ENCODE data around the gene PRIMPOL. TPM values are rescaled to one million over a fixed set of nuclear protein-coding genes. Genes with fewer than 3 reads are reported as not detected.
"Not testable (repeated sequence)": the region's sequence is repeated elsewhere in the genome, so short reads cannot be mapped to it uniquely, and the experiment has no call there.

The PRIMPOL gene
- polyA plus RNA-seq (2013): 36.1 TPM

DNA sequence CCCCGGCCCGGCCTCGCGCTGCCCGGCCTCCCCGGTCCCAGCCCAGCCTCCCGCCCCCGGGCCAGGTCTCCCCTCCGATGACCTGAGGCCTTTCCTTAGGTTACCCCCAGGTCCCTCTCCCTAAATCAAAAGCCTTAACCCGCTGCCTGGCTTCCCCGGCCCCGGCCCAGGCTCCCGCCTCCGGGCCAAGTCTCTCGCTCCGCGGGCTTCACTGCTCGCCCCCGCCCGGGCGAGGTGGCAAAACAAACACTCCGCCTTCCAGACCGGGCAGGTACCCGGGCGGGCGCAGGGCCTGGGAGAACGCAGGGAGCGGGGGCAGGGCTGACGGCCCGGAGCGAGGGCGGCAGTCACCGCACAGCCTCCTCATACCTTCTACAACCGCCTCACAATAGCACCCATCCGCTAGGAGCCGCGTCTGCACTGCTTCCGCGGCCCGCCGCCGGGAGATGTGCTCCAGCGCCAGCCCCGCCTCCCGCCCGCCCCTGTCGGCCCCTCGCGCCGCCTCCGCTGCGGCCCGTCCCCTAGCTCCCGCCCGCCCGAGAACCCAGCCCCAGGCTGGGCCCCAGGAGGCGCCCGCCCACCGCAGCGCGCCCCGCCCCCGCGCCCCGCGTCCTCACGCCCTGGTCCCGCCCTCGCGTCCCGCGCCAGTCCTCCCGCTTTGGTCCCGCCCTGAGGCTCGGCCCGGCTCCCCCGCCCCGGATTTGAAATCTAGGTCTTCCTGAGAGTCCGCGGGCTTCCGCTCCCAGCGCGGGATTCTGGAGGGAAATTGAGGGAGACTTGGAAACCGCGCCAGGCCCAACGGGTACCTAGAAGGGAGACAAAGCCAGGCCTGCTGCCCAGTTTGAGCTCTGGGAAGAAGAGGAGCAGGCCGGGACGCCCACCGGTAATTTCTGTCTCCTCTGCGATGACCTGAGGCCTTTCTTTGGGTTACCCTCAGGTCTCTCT lies at the start of gene PRIMPOL, which contains the start of gene CASP3:
Gene PRIMPOL (plus strand): TSS at position 713 of the 945 bp plus-strand sequence. CDS start 7,403 bp downstream, outside the sequence.
Gene CASP3 (minus strand): TSS at position 422 of the 945 bp plus-strand sequence. CDS start 10,994 bp downstream, outside the sequence.
- ChIA-PET POLR2A (interaction anchor here (0.9 to 2.4 kb wide), 4 partner anchors 21 to 175 kb away, joined by 3 to 7 read pairs (median 4); partner anchors contain the start of genes CENPU and IRF2), CTCF (interaction anchor here (0.6 to 1.9 kb wide), 12 partner anchors 10 to 85 kb away, joined by 3 to 6 read pairs (median 3); partner anchors contain the start of gene CENPU)
- Histone ChIP-seq H3K4me1 (ENCODE audit: control extremely low read depth in 1 of 4, control insufficient read depth in 4 of 4, insufficient read depth in 4 of 4, low read length in 3 of 4) (peaks cover 21 to 47% (median 32%) of the 10 kb centered on the region in 4 experiments), H3K9me3 (ENCODE audit: control extremely low read depth in 1 of 5, control insufficient read depth in 4 of 5, insufficient read depth in 2 of 5, low read depth in 1 of 5, low read length in 4 of 5) (no peaks in the 10 kb centered on the region), H3K4me3 (ENCODE audit: control insufficient read depth in 1 of 7, extremely low read depth in 1 of 7, insufficient read depth in 4 of 7, low read depth in 2 of 7, low read length in 6 of 7) (peak within 1 kb of the TSS; percentile 79 to 95 (median 90)), H3K27ac (ENCODE audit: insufficient read depth in 1 of 2, low read depth in 1 of 2, low read length in 2 of 2, poor library complexity in 1 of 2, severe bottlenecking in 2 of 2) (peak within 1 kb of the TSS; percentile 79 to 87), H3K36me3 (ENCODE audit: control insufficient read depth in 4 of 4, insufficient read depth in 4 of 4, low read length in 3 of 4) (peaks cover 2 to 27% (median 14%) of the 10 kb centered on the region in 4 experiments), H3K27me3 (replicated peaks in 2 of 5; ENCODE audit: control insufficient read depth in 4 of 5, insufficient read depth in 5 of 5, low read length in 4 of 5) (no peaks in the 10 kb centered on the region)
- DNase-seq: peak; percentile 92 to 97 (median 96)
- under 1% methylated on average over 51 of the region's 90 CpGs for WGBS (ENCODE audit: insufficient coverage)

GRCh38 chr4:184600982-184601381 lies 48.6 kb upstream of the PRIMPOL start:
- H3K9me3 ChIP-seq (ENCODE audit: control extremely low read depth in 1 of 5, control insufficient read depth in 4 of 5, insufficient read depth in 2 of 5, low read depth in 1 of 5, low read length in 4 of 5); H3K4me3 ChIP-seq (ENCODE audit: control insufficient read depth in 1 of 7, extremely low read depth in 1 of 7, insufficient read depth in 4 of 7, low read depth in 2 of 7, low read length in 6 of 7); CTCF ChIA-PET; H3K27me3 ChIP-seq (replicated peaks in 2 of 5; ENCODE audit: control insufficient read depth in 4 of 5, insufficient read depth in 5 of 5, low read length in 4 of 5); H3K27ac ChIP-seq (ENCODE audit: insufficient read depth in 1 of 2, low read depth in 1 of 2, low read length in 2 of 2, poor library complexity in 1 of 2, severe bottlenecking in 2 of 2); H3K4me1 ChIP-seq (ENCODE audit: control extremely low read depth in 1 of 4, control insufficient read depth in 4 of 4, insufficient read depth in 4 of 4, low read length in 3 of 4); H3K36me3 ChIP-seq (ENCODE audit: control insufficient read depth in 4 of 4, insufficient read depth in 4 of 4, low read length in 3 of 4); POLR2A ChIA-PET: not testable (repeated sequence)
- WGBS (ENCODE audit: insufficient coverage): 92% methylated on average over 6 of the region's 8 CpGs
- peak in 1 of 3 donors; percentile 15 for DNase-seq

- POLR2A ChIA-PET; DNase-seq; H3K36me3 ChIP-seq (ENCODE audit: control insufficient read depth in 4 of 4, insufficient read depth in 4 of 4, low read length in 3 of 4); H3K27me3 ChIP-seq (replicated peaks in 2 of 5; ENCODE audit: control insufficient read depth in 4 of 5, insufficient read depth in 5 of 5, low read length in 4 of 5); H3K27ac ChIP-seq (ENCODE audit: insufficient read depth in 1 of 2, low read depth in 1 of 2, low read length in 2 of 2, poor library complexity in 1 of 2, severe bottlenecking in 2 of 2); H3K9me3 ChIP-seq (ENCODE audit: control extremely low read depth in 1 of 5, control insufficient read depth in 4 of 5, insufficient read depth in 2 of 5, low read depth in 1 of 5, low read length in 4 of 5); CTCF ChIA-PET; H3K4me1 ChIP-seq (ENCODE audit: control extremely low read depth in 1 of 4, control insufficient read depth in 4 of 4, insufficient read depth in 4 of 4, low read length in 3 of 4); H3K4me3 ChIP-seq (ENCODE audit: control insufficient read depth in 1 of 7, extremely low read depth in 1 of 7, insufficient read depth in 4 of 7, low read depth in 2 of 7, low read length in 6 of 7): not testable (repeated sequence)
- WGBS (ENCODE audit: insufficient coverage): no CpG with 5 or more reads among the region's 1 CpG
Measured at GRCh38 chr4:184602857-184603256, 46.7 kb upstream of the PRIMPOL start.

GRCh38 chr4:184607429-184607828 lies 42.1 kb upstream of the PRIMPOL start:
- POLR2A ChIA-PET; H3K4me1 ChIP-seq (ENCODE audit: control extremely low read depth in 1 of 4, control insufficient read depth in 4 of 4, insufficient read depth in 4 of 4, low read length in 3 of 4); H3K27ac ChIP-seq (ENCODE audit: insufficient read depth in 1 of 2, low read depth in 1 of 2, low read length in 2 of 2, poor library complexity in 1 of 2, severe bottlenecking in 2 of 2); H3K4me3 ChIP-seq (ENCODE audit: control insufficient read depth in 1 of 7, extremely low read depth in 1 of 7, insufficient read depth in 4 of 7, low read depth in 2 of 7, low read length in 6 of 7); H3K36me3 ChIP-seq (ENCODE audit: control insufficient read depth in 4 of 4, insufficient read depth in 4 of 4, low read length in 3 of 4); DNase-seq; H3K9me3 ChIP-seq (ENCODE audit: control extremely low read depth in 1 of 5, control insufficient read depth in 4 of 5, insufficient read depth in 2 of 5, low read depth in 1 of 5, low read length in 4 of 5); CTCF ChIA-PET; H3K27me3 ChIP-seq (replicated peaks in 2 of 5; ENCODE audit: control insufficient read depth in 4 of 5, insufficient read depth in 5 of 5, low read length in 4 of 5): not testable (repeated sequence)
- no CpG with 5 or more reads among the region's 2 CpGs for WGBS (ENCODE audit: insufficient coverage)

DNA sequence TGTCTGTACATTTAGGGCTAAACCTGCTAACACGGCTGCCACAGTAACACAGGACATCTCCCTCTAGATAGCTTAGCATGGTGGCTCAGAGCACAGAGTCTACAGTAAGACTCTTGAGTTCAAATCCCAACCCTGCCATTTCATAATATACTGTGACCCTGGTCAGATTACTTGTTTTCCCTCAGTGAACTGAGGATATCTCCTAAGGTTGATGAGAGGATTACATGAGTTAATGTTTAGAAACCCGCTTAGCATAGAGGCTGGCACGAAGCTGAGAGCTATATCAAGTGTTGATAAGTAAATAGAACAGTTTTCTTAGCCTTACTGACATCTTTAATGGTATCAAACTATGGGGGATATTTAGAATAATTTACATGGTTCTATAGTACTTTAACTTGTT lies 37.5 kb upstream of the PRIMPOL start:
- H3K4me1 ChIP-seq (ENCODE audit: control extremely low read depth in 1 of 4, control insufficient read depth in 4 of 4, insufficient read depth in 4 of 4, low read length in 3 of 4): no peaks in the 10 kb centered on the region
- no peak overlapping the region for H3K4me3 ChIP-seq (ENCODE audit: control insufficient read depth in 1 of 7, extremely low read depth in 1 of 7, insufficient read depth in 4 of 7, low read depth in 2 of 7, low read length in 6 of 7)
- H3K36me3 ChIP-seq (ENCODE audit: control insufficient read depth in 4 of 4, insufficient read depth in 4 of 4, low read length in 3 of 4): no peaks in the 10 kb centered on the region
- peaks cover 1 to 10% (median 6%) of the 10 kb centered on the region in 5 experiments for H3K9me3 ChIP-seq (ENCODE audit: control extremely low read depth in 1 of 5, control insufficient read depth in 4 of 5, insufficient read depth in 2 of 5, low read depth in 1 of 5, low read length in 4 of 5)
- 93% methylated on average over 3 of the region's 3 CpGs for WGBS (ENCODE audit: insufficient coverage)
- no peak overlapping the region for H3K27ac ChIP-seq (ENCODE audit: insufficient read depth in 1 of 2, low read depth in 1 of 2, low read length in 2 of 2, poor library complexity in 1 of 2, severe bottlenecking in 2 of 2)
- ChIA-PET POLR2A (no interaction called here), CTCF (no interaction called here)
- DNase-seq: no peak
- H3K27me3 ChIP-seq (replicated peaks in 2 of 5; ENCODE audit: control insufficient read depth in 4 of 5, insufficient read depth in 5 of 5, low read length in 4 of 5): no peaks in the 10 kb centered on the region

GRCh38 chr4:184613405-184613804 lies 36.1 kb upstream of the PRIMPOL start:
- WGBS (ENCODE audit: insufficient coverage): 63% methylated on average over 1 of the region's 2 CpGs

DNA sequence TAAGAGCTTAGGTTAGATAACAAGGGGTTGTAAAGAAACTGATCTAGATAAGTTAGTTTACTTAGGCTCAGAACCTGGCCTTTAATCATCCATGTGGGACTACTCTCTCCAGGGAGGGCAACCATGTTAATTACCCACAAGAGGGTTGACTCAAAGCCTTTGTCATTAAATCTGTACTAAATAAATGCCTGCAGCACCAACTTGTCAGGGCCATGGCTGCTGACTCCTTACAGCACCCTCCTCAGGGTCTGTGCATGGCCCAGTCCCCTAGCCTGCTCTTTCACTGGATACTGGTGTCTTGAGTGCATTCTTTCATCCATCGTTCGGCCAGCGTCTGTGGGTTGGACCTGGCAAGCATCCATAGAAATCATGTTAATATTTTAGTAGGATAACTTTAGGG lies 35.0 kb upstream of the PRIMPOL start:
- 100% methylated on average over 3 of the region's 3 CpGs for WGBS (ENCODE audit: insufficient coverage)
- CTCF ChIA-PET: no interaction called here
- DNase-seq: no peak

More at GRCh38 chr4:184613405-184613804, 36.1 kb upstream of the PRIMPOL start:
- ChIA-PET POLR2A (no interaction called here), CTCF (no interaction called here)
- Histone ChIP-seq H3K4me3 (ENCODE audit: control insufficient read depth in 1 of 7, extremely low read depth in 1 of 7, insufficient read depth in 4 of 7, low read depth in 2 of 7, low read length in 6 of 7) (no peak overlapping the region), H3K9me3 (ENCODE audit: control extremely low read depth in 1 of 5, control insufficient read depth in 4 of 5, insufficient read depth in 2 of 5, low read depth in 1 of 5, low read length in 4 of 5) (peaks cover 1 to 10% (median 6%) of the 10 kb centered on the region in 5 experiments), H3K4me1 (ENCODE audit: control extremely low read depth in 1 of 4, control insufficient read depth in 4 of 4, insufficient read depth in 4 of 4, low read length in 3 of 4) (no peaks in the 10 kb centered on the region), H3K27me3 (replicated peaks in 2 of 5; ENCODE audit: control insufficient read depth in 4 of 5, insufficient read depth in 5 of 5, low read length in 4 of 5) (no peaks in the 10 kb centered on the region), H3K36me3 (ENCODE audit: control insufficient read depth in 4 of 4, insufficient read depth in 4 of 4, low read length in 3 of 4) (no peaks in the 10 kb centered on the region), H3K27ac (ENCODE audit: insufficient read depth in 1 of 2, low read depth in 1 of 2, low read length in 2 of 2, poor library complexity in 1 of 2, severe bottlenecking in 2 of 2) (no peak overlapping the region)
- DNase-seq: no peak

More for the DNA sequence above, 35.0 kb upstream of the PRIMPOL start:
- no peaks in the 10 kb centered on the region for H3K4me1 ChIP-seq (ENCODE audit: control extremely low read depth in 1 of 4, control insufficient read depth in 4 of 4, insufficient read depth in 4 of 4, low read length in 3 of 4)
- POLR2A ChIA-PET: no interaction called here
- no peak overlapping the region for H3K4me3 ChIP-seq (ENCODE audit: control insufficient read depth in 1 of 7, extremely low read depth in 1 of 7, insufficient read depth in 4 of 7, low read depth in 2 of 7, low read length in 6 of 7)
- peaks cover 1 to 10% (median 6%) of the 10 kb centered on the region in 5 experiments for H3K9me3 ChIP-seq (ENCODE audit: control extremely low read depth in 1 of 5, control insufficient read depth in 4 of 5, insufficient read depth in 2 of 5, low read depth in 1 of 5, low read length in 4 of 5)
- H3K27ac ChIP-seq (ENCODE audit: insufficient read depth in 1 of 2, low read depth in 1 of 2, low read length in 2 of 2, poor library complexity in 1 of 2, severe bottlenecking in 2 of 2): no peak overlapping the region
- H3K27me3 ChIP-seq (replicated peaks in 2 of 5; ENCODE audit: control insufficient read depth in 4 of 5, insufficient read depth in 5 of 5, low read length in 4 of 5): no peaks in the 10 kb centered on the region
- no peaks in the 10 kb centered on the region for H3K36me3 ChIP-seq (ENCODE audit: control insufficient read depth in 4 of 4, insufficient read depth in 4 of 4, low read length in 3 of 4)
